SJCRH30 (cell line): ENCODE data around the gene PCDH7. TPM values are rescaled to one million over a fixed set of nuclear protein-coding genes. Genes with fewer than 3 reads are reported as not detected.
A peak's percentile ranks its signal among the peaks of the same experiment; 100 is the strongest.

ENCODE experiments used
- DNase-seq, 2 experiments: peaks; one replicate each; pipeline ENCODE4 v3.0.0-alpha.2; 2015 to 2020
- H3K27ac ChIP-seq: fragments of 250-450 bp; sonication (Bioruptor Pico); 2 replicates; pipeline ENCODE4 v1.5.1; 2020; ENCODE audit warnings: mild to moderate bottlenecking, moderate library complexity
- H3K27me3 ChIP-seq: fragments of 250-450 bp; sonication (Bioruptor Pico); 2 replicates; pipeline ENCODE4 v1.5.1; 2020; ENCODE audit warnings: mild to moderate bottlenecking, moderate library complexity
- H3K36me3 ChIP-seq: fragments of 250-450 bp; sonication (Bioruptor Pico); 2 replicates; pipeline ENCODE4 v1.5.1; 2020; ENCODE audit warnings: mild to moderate bottlenecking, moderate library complexity
- H3K4me1 ChIP-seq: fragments of 250-450 bp; sonication (Bioruptor Pico); 2 replicates; pipeline ENCODE4 v1.5.1; 2020; ENCODE audit warnings: mild to moderate bottlenecking, moderate library complexity
- H3K4me3 ChIP-seq: fragments of 250-450 bp; sonication (Bioruptor Pico); 2 replicates; pipeline ENCODE4 v1.5.1; 2020; ENCODE audit warnings: mild to moderate bottlenecking, moderate library complexity
- H3K9me3 ChIP-seq: fragments of 250-450 bp; sonication (Bioruptor Pico); replicated peaks from 2 replicates; pipeline ENCODE4 v1.5.1; 2020; ENCODE audit warnings: mild to moderate bottlenecking, moderate library complexity
- total RNA-seq: library from RNA; depleted of rRNA; stranded (reverse); fragments of >200 nt; shearing (Covaris generic); gene quantifications from 2 replicates; pipeline ENCODE4 v1.2.3, GENCODE V29; 2014

Gene PCDH7
- total RNA-seq, 1 experiment from 2014 or later, result 150 TPM

- Histone ChIP-seq H3K9me3 (no peaks in the 10 kb centered on the region), H3K27ac (no peak overlapping the region), H3K4me1 (peaks cover 11% of the 10 kb centered on the region), H3K27me3 (no peaks in the 10 kb centered on the region), H3K4me3 (no peak overlapping the region), H3K36me3 (peaks cover 76% of the 10 kb centered on the region)
- no peak for DNase-seq
Measured at GRCh38 chr4:30753316-30753715, 33.1 kb downstream of the PCDH7 start.

GRCh38 chr4:30754021-30754420 is 33.9 kb downstream of the PCDH7 start:
- no peak overlapping the region for H3K4me3 ChIP-seq
- no peak overlapping the region for H3K27ac ChIP-seq
- no peaks in the 10 kb centered on the region for H3K9me3 ChIP-seq
- H3K4me1 ChIP-seq, result peaks cover 11% of the 10 kb centered on the region
- DNase-seq, result no peak
- peaks cover 72% of the 10 kb centered on the region for H3K36me3 ChIP-seq
- no peaks in the 10 kb centered on the region for H3K27me3 ChIP-seq

GRCh38 chr4:30755346-30755745 is 35.2 kb downstream of the PCDH7 start:
- Histone ChIP-seq H3K4me1 (peaks cover 11% of the 10 kb centered on the region), H3K27ac (no peak overlapping the region), H3K9me3 (no peaks in the 10 kb centered on the region), H3K36me3 (peaks cover 69% of the 10 kb centered on the region), H3K4me3 (no peak overlapping the region), H3K27me3 (no peaks in the 10 kb centered on the region)
- no peak for DNase-seq

- peaks cover 11% of the 10 kb centered on the region for H3K4me1 ChIP-seq
- H3K9me3 ChIP-seq, result no peaks in the 10 kb centered on the region
- no peaks in the 10 kb centered on the region for H3K27me3 ChIP-seq
- H3K36me3 ChIP-seq, result peaks cover 66% of the 10 kb centered on the region
- no peak for DNase-seq
- no peak overlapping the region for H3K27ac ChIP-seq
- H3K4me3 ChIP-seq, result no peak overlapping the region
Measured at GRCh38 chr4:30756553-30756952, 36.4 kb downstream of the PCDH7 start.

GRCh38 chr4:30757357-30757756 is 37.2 kb downstream of the PCDH7 start:
- no peak overlapping the region for H3K27ac ChIP-seq
- no peaks in the 10 kb centered on the region for H3K27me3 ChIP-seq
- no peak for DNase-seq
- no peaks in the 10 kb centered on the region for H3K9me3 ChIP-seq
- H3K4me3 ChIP-seq, result no peak overlapping the region
- H3K36me3 ChIP-seq, result peaks cover 64% of the 10 kb centered on the region
- H3K4me1 ChIP-seq, result peaks cover 11% of the 10 kb centered on the region

- H3K27ac ChIP-seq, result no peak overlapping the region
- no peak overlapping the region for H3K4me3 ChIP-seq
- H3K9me3 ChIP-seq, result no peaks in the 10 kb centered on the region
- H3K36me3 ChIP-seq, result peaks cover 53% of the 10 kb centered on the region
- no peak for DNase-seq
- H3K4me1 ChIP-seq, result peaks cover 9% of the 10 kb centered on the region
- H3K27me3 ChIP-seq, result no peaks in the 10 kb centered on the region
Measured at GRCh38 chr4:30760551-30760950, 40.4 kb downstream of the PCDH7 start.

- H3K27me3 ChIP-seq, result no peaks in the 10 kb centered on the region
- H3K27ac ChIP-seq, result no peak overlapping the region
- no peaks in the 10 kb centered on the region for H3K9me3 ChIP-seq
- DNase-seq, result peak in 1 of 2 experiments; percentile 23
- H3K36me3 ChIP-seq, result peaks cover 34% of the 10 kb centered on the region
- H3K4me1 ChIP-seq, result no peaks in the 10 kb centered on the region
- H3K4me3 ChIP-seq, result no peak overlapping the region
Measured at GRCh38 chr4:30763321-30763727, 43.2 kb downstream of the PCDH7 start.

- H3K27me3 ChIP-seq, result no peaks in the 10 kb centered on the region
- H3K4me3 ChIP-seq, result no peak overlapping the region
- no peaks in the 10 kb centered on the region for H3K9me3 ChIP-seq
- H3K4me1 ChIP-seq, result peaks cover 8% of the 10 kb centered on the region
- DNase-seq, result no peak
- H3K36me3 ChIP-seq, result peaks cover 26% of the 10 kb centered on the region
- H3K27ac ChIP-seq, result no peak overlapping the region
Measured at GRCh38 chr4:30765022-30765421, 44.9 kb downstream of the PCDH7 start.

- no peak overlapping the region for H3K27ac ChIP-seq
- H3K27me3 ChIP-seq, result no peaks in the 10 kb centered on the region
- peaks cover 28% of the 10 kb centered on the region for H3K36me3 ChIP-seq
- no peaks in the 10 kb centered on the region for H3K9me3 ChIP-seq
- peaks cover 15% of the 10 kb centered on the region for H3K4me1 ChIP-seq
- H3K4me3 ChIP-seq, result no peak overlapping the region
- no peak for DNase-seq
Measured at GRCh38 chr4:30767147-30767845, 47.1 kb downstream of the PCDH7 start.

- H3K27me3 ChIP-seq, result no peaks in the 10 kb centered on the region
- no peak overlapping the region for H3K27ac ChIP-seq
- H3K4me1 ChIP-seq, result peaks cover 17% of the 10 kb centered on the region
Measured at GRCh38 chr4:30768277-30768676, 48.1 kb downstream of the PCDH7 start.

GRCh38 chr4:30769093-30769492 is 48.9 kb downstream of the PCDH7 start:
- no peak for DNase-seq
- Histone ChIP-seq H3K27me3 (no peaks in the 10 kb centered on the region), H3K36me3 (peaks cover 37% of the 10 kb centered on the region), H3K27ac (no peak overlapping the region), H3K9me3 (no peaks in the 10 kb centered on the region), H3K4me1 (peaks cover 25% of the 10 kb centered on the region), H3K4me3 (no peak overlapping the region)

More at GRCh38 chr4:30768277-30768676, 48.1 kb downstream of the PCDH7 start:
- no peak overlapping the region for H3K4me3 ChIP-seq
- DNase-seq, result no peak
- H3K36me3 ChIP-seq, result peaks cover 31% of the 10 kb centered on the region
- no peaks in the 10 kb centered on the region for H3K9me3 ChIP-seq

- Histone ChIP-seq H3K27me3 (no peaks in the 10 kb centered on the region), H3K9me3 (no peaks in the 10 kb centered on the region), H3K4me3 (no peak overlapping the region), H3K36me3 (peaks cover 36% of the 10 kb centered on the region), H3K4me1 (peaks cover 25% of the 10 kb centered on the region), H3K27ac (peak overlapping the region; percentile 10; the same call in 1 of the 2 replicates)
- peak in 1 of 2 experiments; percentile 26 for DNase-seq
Measured at GRCh38 chr4:30770049-30770549, 49.9 kb downstream of the PCDH7 start.

GRCh38 chr4:30770812-30771211 is 50.6 kb downstream of the PCDH7 start:
- H3K4me1 ChIP-seq, result peaks cover 25% of the 10 kb centered on the region
- DNase-seq, result no peak
- H3K9me3 ChIP-seq, result no peaks in the 10 kb centered on the region
- H3K4me3 ChIP-seq, result no peak overlapping the region
- H3K27ac ChIP-seq, result no peak overlapping the region
- no peaks in the 10 kb centered on the region for H3K27me3 ChIP-seq
- peaks cover 41% of the 10 kb centered on the region for H3K36me3 ChIP-seq

- no peaks in the 10 kb centered on the region for H3K27me3 ChIP-seq
- H3K9me3 ChIP-seq, result no peaks in the 10 kb centered on the region
- peaks cover 60% of the 10 kb centered on the region for H3K36me3 ChIP-seq
- no peak for DNase-seq
- H3K4me3 ChIP-seq, result no peak overlapping the region
- peaks cover 10% of the 10 kb centered on the region for H3K4me1 ChIP-seq
- no peak overlapping the region for H3K27ac ChIP-seq
Measured at GRCh38 chr4:30776451-30776850, 56.3 kb downstream of the PCDH7 start.

- Histone ChIP-seq H3K36me3 (peaks cover 58% of the 10 kb centered on the region), H3K27ac (no peak overlapping the region), H3K4me1 (peaks cover 10% of the 10 kb centered on the region), H3K9me3 (no peaks in the 10 kb centered on the region), H3K4me3 (no peak overlapping the region), H3K27me3 (no peaks in the 10 kb centered on the region)
- DNase-seq, result no peak
Measured at GRCh38 chr4:30776921-30777415, 56.8 kb downstream of the PCDH7 start.
